Measurements from ENCODE around the gene RPL27A.

DNA sequence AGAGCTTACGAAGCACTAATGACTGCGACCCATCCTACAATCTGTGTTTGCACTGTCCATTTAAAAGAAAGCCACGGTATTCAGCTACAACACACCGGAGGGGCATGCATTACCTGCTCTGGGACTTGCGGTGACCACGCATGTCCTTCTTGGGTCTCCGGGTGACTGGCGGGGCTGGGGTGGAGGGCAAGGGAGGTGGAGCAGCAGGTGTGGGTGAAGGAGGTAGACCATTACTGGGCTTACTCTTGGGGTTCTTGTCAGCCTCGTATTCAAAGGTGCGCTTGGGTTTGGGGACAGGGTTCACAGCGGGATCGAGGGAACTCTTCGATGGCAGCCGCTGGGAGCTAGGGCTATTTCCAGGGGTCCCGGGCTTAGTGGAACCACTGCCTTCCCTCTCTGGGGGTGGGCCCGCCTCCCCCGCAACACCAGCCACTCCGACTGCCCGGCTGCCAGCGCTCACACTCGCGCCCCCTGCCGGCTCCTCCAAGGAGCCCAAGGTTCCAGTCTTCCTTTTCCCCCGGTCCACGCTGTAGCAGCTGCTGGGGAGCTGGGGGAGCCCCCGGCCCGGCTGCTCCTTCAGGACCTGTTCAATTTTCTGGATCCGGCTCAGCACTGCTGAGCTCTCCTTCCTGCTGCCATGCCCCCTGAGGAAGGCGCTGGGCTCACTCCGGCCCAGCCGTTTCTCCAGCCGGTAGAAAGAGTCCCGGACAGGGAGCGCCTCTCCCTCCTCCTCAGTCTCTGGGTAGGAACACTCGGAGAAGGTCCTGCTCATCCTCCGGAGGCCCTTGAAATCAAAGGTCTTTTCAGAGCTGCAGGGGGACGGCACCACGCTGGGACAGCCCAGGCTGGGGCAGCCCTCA lies 47.5 kb downstream of the RPL27A start:
- TF ChIP-seq POLR2A (IDR thresholded peaks at IDR 0.05; ENCODE audit: low read depth, low read length) (no peak), POLR2AphosphoS5 (IDR thresholded peaks at IDR 0.05; ENCODE audit: low read depth, low read length) (no peak), TAF1 (IDR thresholded peaks at IDR 0.05; ENCODE audit: low read depth, low read length) (no peak), PAX5 (IDR thresholded peaks at IDR 0.05; ENCODE audit: insufficient read depth, low read length, severe bottlenecking) (no peak), SPI1 (IDR thresholded peaks at IDR 0.05; ENCODE audit: low read depth, low read length) (no peak), POU2F2 (IDR thresholded peaks at IDR 0.05; ENCODE audit: low read depth, low read length) (no peak)
